Fibroblast of skin of left biceps (primary cell): ENCODE data around the gene CRYAA.
A peak's percentile ranks its signal among the peaks of the same experiment; 100 is the strongest.
"Not testable (repeated sequence)": the region's sequence is repeated elsewhere in the genome, so short reads cannot be mapped to it uniquely, and the experiment has no call there.

Experiments
- DNase-seq, 2 experiments: peaks; one replicate each; pipeline ENCODE4 v3.0.0-alpha.2; 2013; ENCODE audit warnings: low read depth in 2 of 2

The CRYAA gene

DNA sequence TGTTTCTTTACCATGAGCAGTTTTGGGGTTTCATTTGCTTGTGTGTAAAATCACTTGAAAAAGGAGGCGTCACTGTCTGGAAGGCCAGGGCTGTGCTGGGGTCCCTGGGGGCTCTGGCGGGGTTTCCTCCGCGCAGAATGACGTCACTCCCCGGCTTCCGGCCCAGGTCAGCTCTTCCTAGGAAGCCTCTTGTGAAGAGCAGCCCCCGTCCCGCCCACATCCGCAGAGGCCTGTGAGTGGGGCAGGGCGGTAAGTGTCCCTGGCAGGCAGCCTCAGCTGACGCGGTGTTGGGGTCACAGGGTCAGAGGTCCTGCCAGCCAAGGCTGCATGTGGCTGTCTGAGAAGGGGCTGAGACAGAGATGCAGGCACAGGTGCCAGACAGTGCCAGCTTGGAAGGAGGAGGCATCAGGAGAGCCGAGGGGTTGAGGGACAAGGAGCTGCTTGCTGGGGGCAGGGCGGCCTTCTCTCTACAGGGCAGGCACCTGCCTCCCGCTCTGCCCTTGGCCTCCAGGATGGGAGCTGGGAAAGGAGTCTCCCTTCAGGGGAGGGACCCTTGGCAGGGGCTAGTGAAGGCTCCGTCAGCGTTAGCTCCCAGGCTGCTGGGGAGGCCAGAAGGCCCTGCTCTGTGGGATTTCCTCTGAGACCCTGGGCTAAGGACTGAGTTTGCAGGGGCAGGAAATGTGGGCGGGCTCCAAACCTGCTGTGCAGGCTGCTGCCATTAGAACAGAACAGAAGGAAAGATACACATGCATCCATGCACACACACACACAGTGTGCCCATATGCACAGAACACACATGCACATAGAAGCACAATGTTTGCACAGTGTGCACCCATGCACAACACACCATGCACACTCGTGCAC, 8.5 kb downstream of the CRYAA start:
- DNase-seq: not testable (repeated sequence)

DNA sequence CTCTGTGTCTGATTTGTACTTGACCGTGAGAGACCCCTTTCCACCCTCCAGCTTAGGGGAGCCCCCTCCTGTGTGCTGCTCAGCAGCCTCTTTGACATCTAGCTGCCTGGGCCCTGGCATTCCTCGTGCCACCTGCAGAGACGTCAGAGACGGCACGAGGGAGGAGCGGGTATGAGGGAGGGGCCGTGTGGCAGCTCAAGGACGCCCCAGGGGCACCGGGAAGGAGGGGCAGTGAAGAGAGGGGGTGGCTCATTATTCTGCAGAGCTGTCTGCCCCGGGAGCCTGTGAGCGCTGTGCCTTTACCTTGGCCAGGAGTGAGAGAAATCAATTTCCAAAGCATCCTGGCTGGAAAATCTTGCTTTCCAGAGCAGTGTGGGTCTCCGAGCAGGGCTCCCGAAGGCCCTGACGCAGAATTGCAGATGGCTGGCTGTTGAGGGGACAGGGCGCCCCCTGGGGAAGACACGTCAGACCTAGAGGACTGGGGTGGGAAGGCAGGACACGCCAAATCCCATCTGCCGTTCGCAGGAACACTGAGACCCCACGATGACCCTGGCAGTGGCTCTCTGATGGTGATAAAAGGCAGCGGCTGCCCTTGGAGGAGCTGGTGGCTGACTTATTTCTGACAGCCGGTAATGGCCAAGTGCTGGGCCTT, 9.5 kb downstream of the CRYAA start:
- not testable (repeated sequence) for DNase-seq

- DNase-seq: not testable (repeated sequence)
Measured at GRCh38 chr21:43181033-43181432, 12.2 kb downstream of the CRYAA start.

GRCh38 chr21:43187268-43187667, 18.5 kb downstream of the CRYAA start:
- DNase-seq: not testable (repeated sequence)

- no peak for DNase-seq
Measured at GRCh38 chr21:43187715-43188114, 18.9 kb downstream of the CRYAA start.

GRCh38 chr21:43188181-43188580, 19.4 kb downstream of the CRYAA start:
- DNase-seq: no peak

DNA sequence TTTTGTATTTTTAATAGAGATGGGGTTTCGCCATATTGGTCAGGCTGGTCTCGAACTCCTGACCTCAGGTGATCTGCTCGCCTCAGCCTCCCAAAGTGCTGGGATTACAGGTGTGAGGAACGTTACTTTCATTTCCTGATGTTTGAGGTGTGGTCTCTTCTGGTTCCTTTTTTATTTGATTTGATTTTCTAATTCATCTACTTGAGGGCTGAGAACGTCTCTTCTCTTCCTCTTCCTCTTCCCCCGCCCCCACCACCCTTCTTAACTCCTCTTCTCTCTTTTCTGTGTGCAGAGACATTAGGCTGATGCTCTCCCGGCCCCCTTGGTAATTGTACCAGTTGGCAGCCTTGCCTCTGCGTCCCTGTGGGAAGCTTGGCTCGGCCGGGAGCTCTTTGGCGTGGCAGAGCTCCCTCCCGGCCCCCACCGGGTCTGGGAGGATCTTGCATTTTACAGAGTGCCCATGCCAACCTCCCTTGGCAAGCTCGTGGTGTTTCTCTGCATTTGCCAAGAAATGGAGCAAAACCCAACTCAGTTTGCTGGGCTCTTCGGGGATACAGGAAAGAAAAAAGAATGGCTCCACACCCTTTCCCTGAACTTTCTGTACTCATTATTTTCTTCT, 19.9 kb downstream of the CRYAA start:
- no peak for DNase-seq

DNA sequence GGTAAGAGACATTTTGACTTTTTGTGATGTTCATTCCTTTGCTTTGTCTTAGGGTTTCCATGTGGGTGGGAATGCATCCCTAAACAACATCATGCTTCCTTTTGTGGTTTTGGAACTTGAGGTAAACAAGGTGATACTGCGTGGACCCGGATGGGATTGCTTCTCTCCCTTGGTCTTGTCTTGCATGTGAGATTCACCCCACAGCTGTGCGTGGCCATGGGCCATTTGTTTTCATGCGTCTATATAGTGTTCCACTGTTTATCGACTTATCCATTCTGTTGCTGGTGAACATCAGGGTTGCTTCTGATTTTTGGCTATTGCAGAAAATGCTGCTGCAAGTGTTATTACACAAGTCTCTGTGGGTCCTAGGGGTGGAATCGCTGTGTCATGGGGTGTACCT, 21.1 kb downstream of the CRYAA start:
- DNase-seq: no peak

DNA sequence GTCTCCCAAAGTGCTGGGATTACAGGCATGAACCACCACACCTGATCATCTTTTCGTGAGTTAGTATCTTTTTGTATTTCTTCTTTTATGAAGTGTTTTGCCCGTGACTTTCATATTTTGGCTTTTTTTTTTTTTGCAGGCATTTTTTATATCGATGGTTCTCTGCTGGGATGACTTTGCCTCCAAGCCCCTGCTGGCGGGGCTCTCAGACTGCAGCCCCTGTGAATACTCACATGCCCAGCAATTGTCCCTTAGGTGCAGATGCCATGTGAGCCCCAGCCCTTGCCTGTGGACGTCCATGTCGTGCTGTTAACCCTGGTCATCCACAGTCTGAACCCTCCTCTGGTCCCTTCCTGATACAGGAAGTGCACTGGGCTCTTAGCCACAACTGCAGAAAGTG, 21.7 kb downstream of the CRYAA start:
- no peak for DNase-seq

GRCh38 chr21:43190951-43191350, 22.1 kb downstream of the CRYAA start:
- no peak for DNase-seq

DNA sequence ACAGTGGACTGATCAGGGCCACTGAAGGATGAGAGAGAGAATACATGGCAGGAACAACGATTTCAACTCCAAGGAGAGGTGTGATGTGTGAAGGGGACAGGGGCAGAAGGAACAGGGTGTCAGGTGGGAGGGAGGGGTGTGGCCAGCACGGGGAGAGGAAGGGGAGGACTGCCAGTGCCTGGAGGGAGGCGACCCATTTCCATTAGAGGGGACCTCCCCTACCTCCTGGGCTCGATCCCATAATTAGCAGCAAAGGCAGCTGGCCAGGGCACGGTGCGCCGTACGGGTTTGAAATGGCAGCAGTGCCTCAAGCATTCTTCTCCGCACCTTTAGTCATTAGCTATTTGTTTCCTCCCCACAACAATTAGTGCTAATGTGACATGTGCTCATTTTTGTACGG, 22.7 kb downstream of the CRYAA start:
- DNase-seq: no peak

GRCh38 chr21:43191971-43192370, 23.2 kb downstream of the CRYAA start:
- DNase-seq: no peak

DNA sequence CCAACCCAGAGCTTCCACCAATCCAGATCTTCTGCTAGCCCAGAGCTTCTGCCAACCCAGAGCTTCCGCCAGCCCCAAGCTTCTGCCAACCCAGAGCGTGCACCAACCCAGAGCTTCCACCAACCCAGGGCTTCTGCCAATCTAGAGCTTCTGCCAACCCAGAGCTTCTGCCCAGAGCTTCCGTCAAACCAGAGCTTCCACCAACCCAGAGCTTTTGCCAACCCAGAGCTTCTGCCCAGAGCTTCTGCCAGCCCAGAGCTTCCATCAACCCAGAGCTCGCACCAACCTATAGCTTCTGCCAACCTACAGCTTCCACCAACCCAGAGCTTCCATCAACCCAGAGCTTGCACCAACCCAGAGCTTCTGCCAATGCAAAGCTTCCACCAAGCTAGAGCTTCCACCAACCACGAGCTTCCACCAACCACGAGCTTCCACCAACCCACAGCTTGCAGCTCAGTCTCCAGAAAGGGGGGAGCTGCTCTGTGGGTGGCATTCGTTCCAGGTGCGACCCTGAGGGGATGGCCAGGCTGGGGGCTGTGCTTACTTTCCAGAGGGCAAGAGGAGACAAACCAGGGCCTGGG, 23.8 kb downstream of the CRYAA start:
- no peak for DNase-seq

DNA sequence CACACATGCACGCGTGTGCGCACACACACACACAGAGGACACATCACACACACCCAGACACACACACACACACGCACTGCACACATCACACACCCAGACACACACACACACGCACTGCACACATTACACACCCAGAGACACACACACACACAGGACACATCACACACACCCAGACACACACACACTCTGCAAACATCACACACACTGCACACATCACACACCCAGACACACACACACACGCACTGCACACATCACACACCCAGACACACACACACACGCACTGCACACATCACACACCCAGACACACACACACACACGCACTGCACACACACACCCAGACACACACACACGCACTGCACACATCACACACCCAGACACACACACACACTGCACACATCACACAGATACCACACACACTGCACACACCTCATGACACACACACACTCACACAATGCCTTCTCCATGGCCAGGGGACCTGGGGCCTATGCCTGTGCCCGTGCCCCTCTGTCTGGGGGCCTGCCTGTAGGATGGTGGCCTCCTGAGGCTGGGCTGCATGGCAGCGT, 24.4 kb downstream of the CRYAA start:
- no peak for DNase-seq

GRCh38 chr21:43193651-43194302, 25.0 kb downstream of the CRYAA start:
- DNase-seq: peak; percentile 31 to 33

GRCh38 chr21:43194303-43195120, 25.7 kb downstream of the CRYAA start:
- no peak for DNase-seq

DNA sequence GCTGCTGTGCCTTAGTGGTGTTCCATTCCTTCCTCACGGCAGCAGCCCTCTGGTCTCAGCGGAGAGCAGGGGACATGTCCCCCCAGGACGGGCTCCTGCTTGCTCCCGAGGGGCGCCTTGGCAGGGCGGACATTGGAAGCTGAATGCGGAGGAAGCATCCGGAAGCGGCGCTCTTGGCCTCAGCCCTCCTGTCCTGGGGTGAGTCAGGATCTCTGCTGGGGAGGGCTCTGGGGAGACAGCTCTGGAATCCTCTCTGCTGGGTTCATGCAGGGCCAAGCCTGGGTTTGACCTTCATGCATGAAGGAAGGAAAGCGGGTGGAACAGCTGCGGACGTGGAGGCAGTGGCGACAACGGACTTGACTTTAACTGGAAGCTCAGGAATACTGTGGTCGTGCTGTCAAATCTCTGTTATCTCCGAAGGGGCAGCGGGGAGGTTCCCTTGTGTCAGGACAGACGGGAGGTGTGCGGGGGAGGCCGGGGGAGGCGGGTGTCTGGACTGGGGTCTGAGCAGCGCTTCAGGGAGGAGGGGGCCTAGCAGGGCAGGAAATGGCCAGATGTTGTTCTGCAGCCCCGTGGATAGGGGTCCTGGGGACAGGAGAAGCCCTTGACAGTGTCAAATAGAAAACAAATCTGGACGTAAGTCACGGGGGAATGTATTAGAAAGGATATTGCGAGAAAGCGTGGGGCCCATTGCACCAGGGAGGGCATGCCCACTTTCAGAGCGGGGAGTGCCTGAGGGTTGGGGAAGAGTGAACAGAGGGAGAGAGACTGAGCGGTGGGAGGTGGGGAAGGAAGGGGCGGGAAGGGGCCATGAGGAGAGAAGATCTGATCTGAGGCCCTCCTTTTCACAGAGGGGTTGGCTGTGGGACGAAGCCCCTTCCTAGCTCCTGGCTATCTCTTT, 26.6 kb downstream of the CRYAA start:
- DNase-seq: no peak

GRCh38 chr21:43196826-43197225, 28.0 kb downstream of the CRYAA start:
- DNase-seq: no peak

GRCh38 chr21:43198376-43198775, 29.6 kb downstream of the CRYAA start:
- DNase-seq: no peak

GRCh38 chr21:43201491-43201890, 32.7 kb downstream of the CRYAA start:
- no peak for DNase-seq
